ENCODE results near the gene VPS39.

DNA sequence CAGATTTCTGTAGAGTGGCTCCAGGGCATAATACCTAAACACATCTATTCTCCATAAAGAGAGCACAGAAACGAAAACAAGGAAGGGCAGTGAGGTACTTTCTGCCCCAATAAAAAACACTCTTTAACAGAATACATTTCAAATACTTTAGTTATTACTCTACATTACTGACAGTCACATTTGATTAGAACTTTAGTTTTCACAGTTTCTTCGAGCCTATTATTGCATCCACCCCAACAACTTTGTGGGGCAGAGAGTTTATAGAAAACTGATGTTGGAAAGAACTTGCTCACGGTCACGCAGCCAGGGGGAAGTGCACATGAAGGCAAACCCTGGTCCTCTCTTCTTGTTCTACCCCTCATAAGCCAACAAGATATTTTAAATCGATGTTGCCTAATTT, 9.0 kb downstream of the VPS39 start:
- TF ChIP-seq, protein P1, sequence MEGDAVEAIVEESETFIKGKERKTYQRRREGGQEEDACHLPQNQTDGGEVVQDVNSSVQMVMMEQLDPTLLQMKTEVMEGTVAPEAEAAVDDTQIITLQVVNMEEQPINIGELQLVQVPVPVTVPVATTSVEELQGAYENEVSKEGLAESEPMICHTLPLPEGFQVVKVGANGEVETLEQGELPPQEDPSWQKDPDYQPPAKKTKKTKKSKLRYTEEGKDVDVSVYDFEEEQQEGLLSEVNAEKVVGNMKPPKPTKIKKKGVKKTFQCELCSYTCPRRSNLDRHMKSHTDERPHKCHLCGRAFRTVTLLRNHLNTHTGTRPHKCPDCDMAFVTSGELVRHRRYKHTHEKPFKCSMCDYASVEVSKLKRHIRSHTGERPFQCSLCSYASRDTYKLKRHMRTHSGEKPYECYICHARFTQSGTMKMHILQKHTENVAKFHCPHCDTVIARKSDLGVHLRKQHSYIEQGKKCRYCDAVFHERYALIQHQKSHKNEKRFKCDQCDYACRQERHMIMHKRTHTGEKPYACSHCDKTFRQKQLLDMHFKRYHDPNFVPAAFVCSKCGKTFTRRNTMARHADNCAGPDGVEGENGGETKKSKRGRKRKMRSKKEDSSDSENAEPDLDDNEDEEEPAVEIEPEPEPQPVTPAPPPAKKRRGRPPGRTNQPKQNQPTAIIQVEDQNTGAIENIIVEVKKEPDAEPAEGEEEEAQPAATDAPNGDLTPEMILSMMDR (IDR thresholded peaks at IDR 0.05), result no peak
- no peak for TF ChIP-seq POLR2A (IDR thresholded peaks at IDR 0.05)
